GM21360 (cell line): ENCODE data around the gene INSL4.

Experiments
- ATAC-seq: cut with Tn5 transposase; IDR thresholded peaks from one replicate; pipeline ENCODE4 v1.9.1; 2021; ENCODE audit warnings: mild to moderate bottlenecking, moderate library complexity; ENCODE audit not compliant: unreplicated experiment

INSL4 gene

GRCh38 chr9:5231212-5231611 lies at the start of gene INSL4:
Gene INSL4, plus strand, starts transcription at chr9:5231419. Its CDS starts 105 bp downstream, at chr9:5231524.
- no peak for ATAC-seq

GRCh38 chr9:5184776-5185175 lies 46.4 kb upstream of the INSL4 start:
- ATAC-seq, result no peak

GRCh38 chr9:5185220-5185840 lies 45.9 kb upstream of the INSL4 start, which contains the start of gene INSL6:
Gene INSL6, minus strand, starts transcription at chr9:5185639. Its CDS starts 37 bp downstream, at chr9:5185602.
- ATAC-seq, result no peak

GRCh38 chr9:5186416-5187169 lies 44.6 kb upstream of the INSL4 start:
- ATAC-seq, result no peak

GRCh38 chr9:5188060-5188984 lies 42.9 kb upstream of the INSL4 start:
- no peak for ATAC-seq

GRCh38 chr9:5191985-5192384 lies 39.2 kb upstream of the INSL4 start:
- no peak for ATAC-seq

- ATAC-seq, result no peak
Observed at GRCh38 chr9:5193345-5193744, 37.9 kb upstream of the INSL4 start.

GRCh38 chr9:5195463-5195862 lies 35.8 kb upstream of the INSL4 start:
- no peak for ATAC-seq

- ATAC-seq, result no peak
Observed at GRCh38 chr9:5205071-5205470, 26.1 kb upstream of the INSL4 start.

- ATAC-seq, result no peak
Observed at GRCh38 chr9:5230554-5230953, 665 bp upstream of the INSL4 start.

- no peak for ATAC-seq
Observed at GRCh38 chr9:5263351-5264218, 32.4 kb downstream of the INSL4 start.

- no peak for ATAC-seq
Observed at GRCh38 chr9:5264219-5264595, 33.0 kb downstream of the INSL4 start.

- ATAC-seq, result no peak
Observed at GRCh38 chr9:5265939-5266338, 34.7 kb downstream of the INSL4 start.

GRCh38 chr9:5269249-5269715 lies 38.1 kb downstream of the INSL4 start:
- ATAC-seq, result no peak

GRCh38 chr9:5274770-5275169 lies 43.6 kb downstream of the INSL4 start:
- ATAC-seq, result no peak

- ATAC-seq, result no peak
Observed at GRCh38 chr9:5278486-5278885, 47.3 kb downstream of the INSL4 start.
